ENCODE results near the gene RAB11FIP5.

- no peak for TF ChIP-seq CTCF (IDR thresholded peaks at IDR 0.05; ENCODE audit: low read depth, low read length)
- no peak for TF ChIP-seq POLR2A (IDR thresholded peaks at IDR 0.05; ENCODE audit: extremely low read depth, insufficient read length)
- TF ChIP-seq MAX (IDR thresholded peaks at IDR 0.05; ENCODE audit: low read depth, low read length): no peak
These were observed 49.3 kb downstream of the RAB11FIP5 start for GRCh38 chr2:73063472-73063871.

All from NB4 (cell line).